ENCODE data around the gene PAPLN. TPM values are rescaled to one million over a fixed set of nuclear protein-coding genes. Genes with fewer than 3 reads are reported as not detected.
A peak's percentile ranks its signal among the peaks of the same experiment; 100 is the strongest.

Gene PAPLN
- total RNA-seq, 3 donors from 2014 or later: 19.7 to 29.9 (median 23.8) TPM

DNA sequence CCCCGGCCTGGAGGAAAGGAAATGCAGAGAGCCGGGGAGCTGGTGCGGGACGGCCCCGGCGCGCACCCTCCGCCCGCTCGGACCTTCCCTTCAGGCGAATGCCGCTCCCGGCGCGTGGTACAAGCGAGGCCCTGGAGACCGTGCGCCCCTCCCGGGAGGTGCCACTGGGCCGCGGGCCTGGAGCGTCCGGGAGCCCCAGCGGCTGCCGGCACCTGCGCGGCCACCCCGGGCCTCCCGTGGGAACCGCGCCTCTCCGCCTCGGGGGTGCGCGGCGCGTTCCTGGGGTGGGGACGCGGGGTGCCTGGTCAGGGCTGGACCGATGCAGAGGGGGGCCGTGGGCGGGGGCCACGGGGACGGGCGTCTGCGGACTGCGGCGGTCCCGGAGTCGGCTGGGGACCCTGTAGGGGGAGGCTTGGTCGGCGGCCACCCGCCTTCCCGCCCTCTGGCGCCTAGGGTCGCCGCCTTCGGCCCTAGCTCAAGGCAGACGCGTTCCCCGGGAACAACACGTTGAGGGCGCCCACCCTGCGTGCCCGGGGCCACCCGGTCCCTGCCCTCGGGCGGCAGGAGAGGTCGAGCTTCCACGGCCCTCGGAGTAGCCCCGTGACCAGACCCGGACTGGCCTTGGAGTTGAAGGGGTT lies 599 bp downstream of the PAPLN start:
- H3K4me1 ChIP-seq: peaks cover 7 to 10% of the 10 kb centered on the region in 2 donors
- no peak for DNase-seq (ENCODE audit: low spot score in 2 of 2)
- intact Hi-C loops (cut with DNase I; ENCODE audit: low total_unique reads): loop anchor here (10.0 kb wide), 1 partner anchor 47 kb away; no protein-coding TSS in a partner anchor
- H3K27ac ChIP-seq: peak overlapping the region; percentile 58 to 77
- no peaks in the 10 kb centered on the region for H3K9me3 ChIP-seq
- H3K27me3 ChIP-seq: peaks cover 0 to 3% of the 10 kb centered on the region in 2 donors
- H3K36me3 ChIP-seq: no peaks in the 10 kb centered on the region
- peak overlapping the region; percentile 53 to 84 (median 67) for H3K4me3 ChIP-seq
- TF ChIP-seq POLR2A (IDR thresholded peaks at IDR 0.05): no peak
- TF ChIP-seq CTCF (IDR thresholded peaks at IDR 0.05): no peak
- no peak for TF ChIP-seq POLR2AphosphoS5 (IDR thresholded peaks at IDR 0.05)

- TF ChIP-seq POLR2AphosphoS5 (IDR thresholded peaks at IDR 0.05) (no peak), CTCF (IDR thresholded peaks at IDR 0.05) (no peak), POLR2A (IDR thresholded peaks at IDR 0.05) (no peak)
- Histone ChIP-seq H3K4me1 (peaks cover 7 to 10% of the 10 kb centered on the region in 2 donors), H3K27me3 (peaks cover 0 to 3% of the 10 kb centered on the region in 2 donors), H3K36me3 (no peaks in the 10 kb centered on the region), H3K9me3 (no peaks in the 10 kb centered on the region), H3K4me3 (peak overlapping the region; percentile 53 to 84 (median 67)), H3K27ac (peak overlapping the region; percentile 58 to 77)
- intact Hi-C loops (cut with DNase I; ENCODE audit: low total_unique reads): loop anchor here (10.0 kb wide), 1 partner anchor 46 kb away; no protein-coding TSS in a partner anchor
- no peak for DNase-seq (ENCODE audit: low spot score in 2 of 2)
These were observed 1.1 kb downstream of the PAPLN start for GRCh38 chr14:73238424-73238852.

- Histone ChIP-seq H3K4me3 (peak overlapping the region; percentile 53 to 84 (median 67)), H3K27me3 (peaks cover 0 to under 1% of the 10 kb centered on the region in 2 donors), H3K9me3 (no peaks in the 10 kb centered on the region), H3K4me1 (peaks cover 7 to 10% of the 10 kb centered on the region in 2 donors), H3K27ac (no peak overlapping the region), H3K36me3 (no peaks in the 10 kb centered on the region)
- intact Hi-C loops (cut with DNase I; ENCODE audit: low total_unique reads): loop anchor here (10.0 kb wide), 1 partner anchor 46 kb away; no protein-coding TSS in a partner anchor
- TF ChIP-seq POLR2A (IDR thresholded peaks at IDR 0.05) (no peak), POLR2AphosphoS5 (IDR thresholded peaks at IDR 0.05) (no peak), CTCF (IDR thresholded peaks at IDR 0.05) (no peak)
- DNase-seq (ENCODE audit: low spot score in 2 of 2): no peak
These were observed 1.6 kb downstream of the PAPLN start for GRCh38 chr14:73238941-73239340.

GRCh38 chr14:73239393-73240241 lies 2.3 kb downstream of the PAPLN start:
- Histone ChIP-seq H3K36me3 (no peaks in the 10 kb centered on the region), H3K4me1 (peaks cover 7 to 10% of the 10 kb centered on the region in 2 donors), H3K9me3 (no peaks in the 10 kb centered on the region), H3K27me3 (no peaks in the 10 kb centered on the region), H3K27ac (peak overlapping the region in 1 of 2 donors; percentile 60), H3K4me3 (peak overlapping the region; percentile 53 to 84 (median 67))
- TF ChIP-seq POLR2AphosphoS5 (IDR thresholded peaks at IDR 0.05) (no peak), CTCF (IDR thresholded peaks at IDR 0.05) (no peak), POLR2A (IDR thresholded peaks at IDR 0.05) (no peak)
- intact Hi-C loops (cut with DNase I; ENCODE audit: low total_unique reads): loop anchor here (10.0 kb wide), 1 partner anchor 45 kb away; no protein-coding TSS in a partner anchor
- peak in 1 of 2 donors; percentile 41 for DNase-seq (ENCODE audit: low spot score in 2 of 2)
